Thyroid gland (tissue), 4 donors: ENCODE data around the gene FAM114A1.

Experiments used
- POLR2A ChIP-seq, 2 donors: fragments of 450-650 bp; IDR thresholded peaks; one replicate each; pipeline ENCODE4 v1.6.1; 2017; ENCODE audit warnings: antibody characterized with exemption in 2 of 2, mild to moderate bottlenecking in 2 of 2, moderate library complexity in 1 of 2
- TF ChIP-seq, protein P1 (sequence below), 6 experiments: fragments of 200-600 bp in 3 of 6; fragments of 450-650 bp in 3 of 6; sonication (generic) in 3 of 6; IDR thresholded peaks; one replicate each; pipeline ENCODE4 v1.5.1; 2016 to 2019; ENCODE audit warnings: antibody characterized with exemption in 6 of 6, mild to moderate bottlenecking in 2 of 6, inconsistent platforms in 1 of 6, moderate library complexity in 1 of 6

DNA sequence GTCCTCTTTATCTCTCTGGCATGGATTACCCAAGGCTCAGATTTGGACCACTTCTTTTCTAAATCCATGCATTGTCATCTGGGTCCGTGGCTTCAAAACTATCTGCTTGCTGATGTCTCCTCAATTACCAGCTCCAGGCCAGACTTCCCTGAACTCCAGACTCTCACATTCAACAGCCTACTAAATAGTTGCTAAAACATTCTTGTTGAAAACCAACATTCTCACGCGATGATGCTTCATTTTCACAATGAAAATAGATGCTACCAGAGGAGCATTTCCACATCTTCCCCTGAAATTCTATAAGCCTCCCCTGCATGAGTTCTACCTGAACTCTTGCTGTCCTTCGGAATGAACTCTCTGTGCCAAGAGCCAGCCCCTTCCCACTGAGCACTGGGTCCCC, 5.8 kb upstream of the FAM114A1 start:
- TF ChIP-seq, protein P1, sequence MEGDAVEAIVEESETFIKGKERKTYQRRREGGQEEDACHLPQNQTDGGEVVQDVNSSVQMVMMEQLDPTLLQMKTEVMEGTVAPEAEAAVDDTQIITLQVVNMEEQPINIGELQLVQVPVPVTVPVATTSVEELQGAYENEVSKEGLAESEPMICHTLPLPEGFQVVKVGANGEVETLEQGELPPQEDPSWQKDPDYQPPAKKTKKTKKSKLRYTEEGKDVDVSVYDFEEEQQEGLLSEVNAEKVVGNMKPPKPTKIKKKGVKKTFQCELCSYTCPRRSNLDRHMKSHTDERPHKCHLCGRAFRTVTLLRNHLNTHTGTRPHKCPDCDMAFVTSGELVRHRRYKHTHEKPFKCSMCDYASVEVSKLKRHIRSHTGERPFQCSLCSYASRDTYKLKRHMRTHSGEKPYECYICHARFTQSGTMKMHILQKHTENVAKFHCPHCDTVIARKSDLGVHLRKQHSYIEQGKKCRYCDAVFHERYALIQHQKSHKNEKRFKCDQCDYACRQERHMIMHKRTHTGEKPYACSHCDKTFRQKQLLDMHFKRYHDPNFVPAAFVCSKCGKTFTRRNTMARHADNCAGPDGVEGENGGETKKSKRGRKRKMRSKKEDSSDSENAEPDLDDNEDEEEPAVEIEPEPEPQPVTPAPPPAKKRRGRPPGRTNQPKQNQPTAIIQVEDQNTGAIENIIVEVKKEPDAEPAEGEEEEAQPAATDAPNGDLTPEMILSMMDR (IDR thresholded peaks at IDR 0.05) = no peak
- no peak for TF ChIP-seq POLR2A (IDR thresholded peaks at IDR 0.05)
